ENCODE results near the gene MRPL33.
"Not testable (repeated sequence)": the region's sequence is repeated elsewhere in the genome, so short reads cannot be mapped to it uniquely, and the experiment has no call there.

MRPL33 gene

DNA sequence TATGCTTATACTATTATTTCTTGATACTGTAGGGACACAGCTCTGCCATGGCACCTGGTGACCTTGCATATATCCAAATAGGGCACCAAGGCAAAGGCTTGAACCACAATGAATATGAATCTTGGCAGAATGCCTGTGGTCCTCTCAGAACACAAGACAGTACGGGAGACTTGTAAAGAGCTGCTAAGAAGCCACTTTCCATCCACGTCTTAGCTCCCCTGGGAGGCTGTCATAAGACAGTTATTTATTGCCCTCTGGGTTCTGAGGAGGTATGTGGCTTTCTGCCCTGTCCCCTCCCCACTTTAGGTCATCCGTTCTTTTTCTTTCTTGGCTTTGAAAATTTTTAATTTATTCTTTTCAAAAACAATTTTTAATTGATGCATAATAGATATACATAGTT, 29.8 kb upstream of the MRPL33 start:
- in situ Hi-C loops (cut with MboI; ENCODE audit: low sequenced_read_pairs), result no loop called here

DNA sequence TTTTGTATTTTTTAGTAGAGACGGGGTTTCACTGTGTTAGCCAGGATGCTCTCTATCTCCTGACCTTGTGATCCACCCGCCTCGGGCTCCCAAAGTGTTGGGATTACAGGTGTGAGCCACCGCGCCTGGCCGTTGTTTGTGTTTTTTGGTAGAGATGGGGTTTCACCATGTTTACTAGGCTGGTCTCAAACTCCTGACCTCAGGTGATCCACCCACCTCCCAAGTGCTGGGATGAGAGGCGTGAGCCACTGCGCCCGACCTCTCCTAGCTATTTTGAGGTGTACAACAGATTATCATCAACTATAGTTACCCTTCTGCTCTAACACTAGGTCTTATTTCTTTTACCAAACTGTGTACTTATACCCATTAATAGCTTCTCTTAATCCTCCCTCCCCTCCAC, 28.9 kb upstream of the MRPL33 start:
- in situ Hi-C loops (cut with MboI; ENCODE audit: low sequenced_read_pairs), result no loop called here

DNA sequence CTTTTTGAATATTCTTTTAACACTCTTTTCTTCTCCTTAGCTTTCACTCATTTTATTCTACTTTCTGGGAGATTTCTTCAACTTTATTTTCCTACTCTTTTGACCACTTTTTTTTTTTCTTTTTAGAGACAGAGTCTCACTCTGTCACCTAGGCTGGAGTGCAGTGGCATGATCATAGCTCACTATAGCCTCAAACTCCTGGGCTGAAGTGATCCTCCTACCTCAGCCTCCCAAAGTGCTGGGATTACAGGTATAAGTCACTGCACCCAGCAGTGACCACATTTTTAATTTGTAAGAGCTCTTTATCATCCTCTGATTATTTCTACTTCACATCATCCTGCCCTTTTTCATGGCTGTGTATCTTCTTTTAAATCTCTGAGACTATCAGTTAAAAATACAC, 26.0 kb upstream of the MRPL33 start:
- in situ Hi-C loops (cut with MboI; ENCODE audit: low sequenced_read_pairs), result not testable (repeated sequence)

DNA sequence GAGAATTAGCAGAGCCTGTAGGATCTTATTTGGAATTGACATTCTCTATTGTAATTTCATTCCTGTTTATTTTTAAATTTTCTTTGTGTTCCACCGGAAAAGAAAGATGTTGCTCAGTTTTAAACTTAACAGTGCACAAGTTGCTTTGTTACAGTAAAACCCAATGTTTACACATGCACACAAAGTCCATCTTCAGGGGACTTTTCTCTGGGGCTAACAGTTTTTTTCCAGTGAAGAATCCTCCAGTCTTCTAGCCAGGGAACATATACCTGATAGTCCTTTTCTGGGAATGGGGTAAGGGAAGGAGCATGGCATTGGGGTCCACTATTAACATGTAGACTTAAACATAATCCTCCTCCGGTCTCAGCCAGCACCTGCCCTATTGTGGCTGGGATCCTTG, 25.2 kb upstream of the MRPL33 start:
- in situ Hi-C loops (cut with MboI; ENCODE audit: low sequenced_read_pairs), result no loop called here

DNA sequence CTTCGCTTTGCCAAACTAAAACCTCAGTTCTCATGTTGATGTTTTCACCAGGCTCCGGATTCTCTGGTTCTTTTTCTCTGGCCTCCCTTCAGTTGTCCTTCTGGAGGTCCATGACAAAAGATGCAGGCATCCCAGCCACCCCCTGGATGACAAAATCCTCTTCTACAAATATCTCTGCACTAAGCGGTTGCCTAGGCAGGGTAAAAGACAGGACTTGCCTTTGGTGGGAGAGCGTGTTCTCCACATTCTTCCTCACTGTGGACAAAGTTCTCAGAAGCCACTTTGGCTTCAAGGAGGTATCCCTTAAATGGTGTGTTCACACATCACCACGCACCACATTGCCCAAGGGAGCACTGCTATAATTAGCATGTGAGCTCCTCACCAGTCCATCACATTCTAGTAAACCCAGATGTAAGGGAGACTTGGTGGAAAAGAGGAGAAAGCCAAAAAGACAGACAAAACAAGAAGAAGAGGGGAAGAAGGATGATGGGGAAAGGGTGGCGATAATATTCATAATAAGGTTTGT, 23.6 kb upstream of the MRPL33 start:
- in situ Hi-C loops (cut with MboI; ENCODE audit: low sequenced_read_pairs), result no loop called here

DNA sequence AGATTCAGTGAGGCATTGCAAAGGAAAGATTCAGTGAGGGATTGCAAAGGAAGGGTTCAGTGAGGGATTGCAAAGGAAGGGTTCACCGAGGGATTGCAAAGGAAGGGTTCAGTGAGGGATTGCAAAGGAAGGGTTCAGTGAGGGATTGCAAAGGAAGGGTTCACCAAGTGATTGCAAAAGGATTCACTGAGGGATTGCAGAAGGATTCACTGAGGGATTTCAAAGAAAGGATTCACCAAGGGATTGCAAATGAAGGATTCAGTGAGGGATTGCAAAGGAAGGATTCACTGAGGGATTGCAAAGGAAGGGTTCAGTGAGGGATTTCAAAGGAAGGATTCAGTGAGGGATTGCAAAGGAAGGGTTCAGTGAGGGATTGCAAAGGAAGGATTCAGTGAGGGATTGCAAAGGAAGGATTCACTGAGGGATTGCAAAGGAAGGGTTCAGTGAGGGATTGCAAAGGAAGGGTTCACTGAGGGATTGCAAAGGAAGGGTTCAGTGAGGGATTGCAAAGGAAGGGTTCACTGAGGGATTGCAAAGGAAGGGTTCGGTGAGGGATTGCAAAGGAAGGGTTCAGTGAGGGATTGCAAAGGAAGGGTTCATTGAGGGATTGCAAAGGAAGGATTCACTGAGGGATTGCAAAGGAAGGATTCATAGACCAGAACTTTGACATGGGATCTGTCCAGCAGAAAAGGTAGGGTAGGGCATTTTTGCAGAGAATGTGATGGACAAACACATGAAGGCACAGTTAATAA, 22.5 kb upstream of the MRPL33 start:
- in situ Hi-C loops (cut with MboI; ENCODE audit: low sequenced_read_pairs), result not testable (repeated sequence)

DNA sequence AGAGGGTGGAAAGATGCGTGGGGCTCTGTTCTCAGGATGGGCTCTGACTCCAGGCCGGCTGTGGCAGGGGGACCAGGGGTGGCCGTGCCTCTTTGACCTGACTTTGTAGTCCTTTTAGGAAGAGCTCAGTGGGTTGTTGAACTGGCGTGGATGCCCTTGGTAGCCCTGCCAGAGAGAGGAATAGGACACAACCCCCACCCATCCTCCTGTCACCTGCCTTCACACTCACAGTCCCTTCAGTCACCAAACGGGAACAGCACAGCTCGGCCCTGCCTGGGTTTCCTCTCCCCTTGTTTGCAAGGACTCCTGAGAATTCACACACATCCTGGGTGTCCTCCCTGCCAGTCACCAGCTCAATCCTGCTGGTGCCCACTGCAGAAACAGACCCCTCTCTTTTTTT, 20.1 kb upstream of the MRPL33 start:
- in situ Hi-C loops (cut with MboI; ENCODE audit: low sequenced_read_pairs), result no loop called here

DNA sequence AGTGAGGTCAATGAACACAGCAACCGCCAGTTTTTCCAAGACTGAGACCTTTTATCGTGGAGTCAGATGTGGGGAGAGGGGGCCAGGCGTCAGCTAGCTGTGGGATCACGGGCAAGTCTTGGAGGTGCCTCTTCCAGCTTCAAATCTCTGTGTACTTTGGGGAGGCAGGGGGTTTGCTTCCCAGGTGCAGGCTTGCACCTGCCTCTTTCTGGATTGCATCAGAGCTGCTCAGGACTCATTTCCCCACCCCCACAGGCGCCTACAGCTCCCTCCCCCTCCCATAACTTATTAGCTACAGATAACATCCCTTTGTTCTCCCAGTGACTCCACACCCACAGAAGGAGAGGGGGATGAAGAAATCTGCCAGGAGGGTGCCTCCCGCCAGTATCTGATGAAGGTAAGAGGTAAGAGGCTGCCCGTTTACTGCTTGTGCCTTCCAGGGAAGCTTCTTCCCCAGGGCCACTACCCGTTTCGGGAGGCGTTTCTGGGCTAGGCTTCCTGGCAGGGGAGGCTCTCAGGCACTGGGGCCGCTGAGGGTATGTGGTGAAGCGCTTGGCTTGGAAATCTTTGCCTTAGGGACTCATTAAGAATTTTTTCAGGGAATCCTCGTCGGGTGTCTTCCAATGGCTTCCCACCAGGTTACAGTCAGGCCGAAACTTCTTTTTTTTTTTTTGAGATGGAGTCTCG, 18.8 kb upstream of the MRPL33 start:
- in situ Hi-C loops (cut with MboI; ENCODE audit: low sequenced_read_pairs), result no loop called here

DNA sequence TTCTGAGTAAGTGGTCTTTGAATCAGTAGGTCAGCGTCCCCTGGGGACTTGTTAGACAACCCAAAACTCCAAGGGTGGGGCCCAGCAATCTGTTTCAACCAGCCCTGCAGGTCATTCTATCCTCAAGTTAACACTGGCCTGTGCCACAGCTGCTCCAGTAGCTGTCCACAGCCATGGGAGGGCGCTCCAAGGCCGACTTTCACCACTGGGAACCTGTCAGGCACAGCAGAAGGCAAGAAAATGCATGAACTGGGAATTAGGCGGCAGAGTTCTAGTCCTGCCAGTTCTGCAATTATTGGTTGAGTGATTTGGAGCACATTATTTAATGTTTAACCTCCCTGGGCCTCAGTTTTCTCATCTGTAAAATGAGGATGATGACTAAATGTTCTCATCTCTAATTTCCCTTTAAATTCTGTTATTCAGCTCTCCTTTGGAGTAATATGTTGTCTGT, 17.4 kb upstream of the MRPL33 start:
- in situ Hi-C loops (cut with MboI; ENCODE audit: low sequenced_read_pairs), result no loop called here

DNA sequence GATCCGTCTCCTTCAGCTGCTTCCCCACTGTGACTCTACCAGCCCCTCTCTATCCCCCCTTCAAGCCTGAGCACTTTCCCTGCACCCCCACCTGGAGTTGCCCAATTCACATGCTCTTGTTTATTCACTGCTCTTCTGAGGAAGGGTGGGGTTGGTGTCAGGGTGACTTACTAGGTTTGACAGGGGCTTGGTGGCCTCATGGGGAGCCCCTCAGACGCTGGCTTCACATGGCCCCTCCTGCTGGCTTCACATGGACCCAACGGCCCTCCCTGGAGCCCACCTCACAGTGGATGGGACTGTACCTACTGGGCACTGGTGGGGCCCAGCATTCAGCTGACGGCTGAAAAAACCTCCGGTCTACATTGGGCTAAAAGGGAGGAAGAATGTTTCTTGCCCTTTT, 16.7 kb upstream of the MRPL33 start:
- in situ Hi-C loops (cut with MboI; ENCODE audit: low sequenced_read_pairs), result no loop called here

DNA sequence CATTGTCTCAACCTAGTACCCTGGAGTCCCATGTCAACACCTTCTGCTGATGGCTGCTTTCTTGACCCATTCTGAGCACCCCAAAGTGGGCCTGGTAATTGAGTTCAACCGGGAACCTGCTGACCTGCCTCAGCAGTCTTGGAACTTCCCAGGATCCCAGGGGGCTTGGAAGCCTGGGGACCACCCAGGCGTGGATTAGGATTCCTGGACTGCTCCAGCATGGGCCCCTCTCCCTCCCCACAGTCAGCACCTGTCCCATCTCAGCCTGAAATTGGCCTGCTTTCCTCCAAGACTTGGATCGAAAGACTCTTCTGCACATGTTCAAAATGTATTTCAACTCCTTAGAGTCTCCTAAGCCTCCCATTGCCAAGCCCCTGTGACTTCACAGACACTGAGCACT, 15.4 kb upstream of the MRPL33 start:
- in situ Hi-C loops (cut with MboI; ENCODE audit: low sequenced_read_pairs), result no loop called here

DNA sequence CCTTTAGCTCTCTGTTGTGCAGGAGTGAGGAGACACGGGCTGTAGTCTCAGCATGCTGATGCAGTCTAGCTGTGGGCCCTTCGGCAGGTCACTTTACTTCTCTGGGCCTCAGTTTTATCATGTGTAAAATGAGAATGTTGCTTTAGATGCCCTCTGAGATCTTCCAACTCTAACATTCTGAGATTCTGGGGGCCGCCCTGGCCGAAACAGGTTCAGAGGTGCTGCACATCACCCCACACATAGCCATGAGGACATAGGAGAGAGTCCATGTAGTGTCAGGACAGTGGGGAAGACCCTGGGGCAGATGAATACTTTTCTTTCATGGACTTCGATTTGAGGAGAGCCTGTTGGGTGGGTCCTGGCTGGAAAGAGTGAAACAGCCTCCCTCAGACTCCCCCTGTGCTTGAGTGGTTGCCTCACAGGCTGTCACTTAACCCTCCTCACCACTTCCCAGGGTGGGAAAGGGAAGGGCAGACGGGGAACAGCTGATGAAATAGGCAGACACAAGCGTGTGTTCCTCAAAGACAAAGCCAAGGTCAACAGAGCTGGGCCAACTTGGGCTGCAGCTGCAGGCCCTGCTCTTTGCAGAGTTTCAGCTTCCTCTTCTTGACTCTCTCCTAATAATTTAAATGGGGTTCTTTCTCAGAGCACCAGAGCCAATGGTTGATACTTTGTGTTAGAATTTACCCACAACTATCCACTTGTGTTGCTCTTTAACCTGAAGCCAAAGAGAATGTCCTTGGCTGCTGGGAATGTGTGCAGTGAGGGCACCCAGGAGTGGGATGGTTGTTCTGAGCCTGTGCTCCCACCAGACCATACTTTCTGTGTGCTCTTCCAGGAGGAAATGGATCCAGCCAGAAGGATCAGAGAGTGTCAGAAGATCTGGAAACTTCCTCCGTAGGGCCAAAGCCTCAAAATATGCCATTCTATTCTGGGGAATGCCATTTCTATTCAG, 14.7 kb upstream of the MRPL33 start:
- in situ Hi-C loops (cut with MboI; ENCODE audit: low sequenced_read_pairs), result no loop called here

DNA sequence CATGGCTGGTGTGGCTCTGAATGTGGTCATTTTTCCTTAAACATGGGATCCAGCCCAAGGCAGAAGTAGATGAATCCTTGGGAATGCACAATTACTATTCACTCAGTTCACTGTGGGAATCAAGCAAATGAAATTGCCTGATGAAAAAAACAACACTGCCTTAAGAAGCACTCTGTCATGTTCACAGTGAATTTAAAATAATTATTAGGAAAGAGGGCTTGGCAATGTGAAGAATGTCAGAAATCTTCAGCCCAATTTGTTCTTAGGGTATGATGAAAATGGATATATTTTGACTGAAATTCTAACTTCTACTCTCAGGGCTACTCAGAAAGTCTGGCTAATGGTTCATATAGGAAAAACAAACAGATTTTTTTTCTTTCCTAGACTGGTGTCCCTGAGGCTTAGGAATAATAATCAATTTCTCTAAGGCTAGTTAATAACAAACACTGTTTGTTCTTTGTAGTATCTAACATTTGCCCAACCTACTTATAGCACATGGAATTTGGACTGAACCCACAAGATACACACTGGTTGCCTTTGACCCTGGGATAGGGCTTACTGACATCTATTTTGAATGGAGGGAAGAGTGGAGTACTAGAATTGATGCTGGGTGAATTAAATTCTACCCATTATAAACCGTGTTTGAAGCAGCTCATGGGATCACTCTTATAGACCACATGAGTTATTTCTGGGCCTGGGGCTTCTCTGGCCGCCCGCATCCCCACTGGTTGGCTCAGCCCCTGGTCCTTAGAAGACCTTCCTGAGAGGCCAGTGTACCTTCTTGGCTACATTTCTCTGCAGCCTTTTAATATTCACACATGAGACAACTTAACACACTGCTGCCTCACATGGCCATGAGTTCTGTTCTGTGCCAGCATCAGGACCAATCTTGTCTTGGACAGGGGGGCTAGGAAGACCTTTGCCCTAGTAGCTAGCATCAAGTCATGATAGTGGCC, 8.3 kb upstream of the MRPL33 start:
- in situ Hi-C loops (cut with MboI; ENCODE audit: low sequenced_read_pairs), result no loop called here

DNA sequence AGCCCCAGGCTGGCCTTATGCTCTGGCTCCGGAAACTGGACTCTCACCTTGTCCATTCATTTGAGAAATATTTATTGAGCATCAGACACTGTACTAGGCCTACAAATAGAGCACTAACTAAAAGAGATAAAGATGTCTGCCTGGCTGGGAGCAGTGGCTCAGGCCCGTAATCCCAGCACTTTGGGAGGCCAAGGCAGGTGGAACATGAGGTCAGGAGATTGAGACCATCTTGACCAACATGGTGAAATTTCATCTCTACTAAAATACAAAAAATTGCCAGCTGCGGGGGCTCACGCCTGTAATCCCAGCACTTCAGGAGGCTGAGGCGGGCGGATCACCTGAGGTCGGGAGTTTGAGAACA, 7.6 kb upstream of the MRPL33 start:
- in situ Hi-C loops (cut with MboI; ENCODE audit: low sequenced_read_pairs), result no loop called here

DNA sequence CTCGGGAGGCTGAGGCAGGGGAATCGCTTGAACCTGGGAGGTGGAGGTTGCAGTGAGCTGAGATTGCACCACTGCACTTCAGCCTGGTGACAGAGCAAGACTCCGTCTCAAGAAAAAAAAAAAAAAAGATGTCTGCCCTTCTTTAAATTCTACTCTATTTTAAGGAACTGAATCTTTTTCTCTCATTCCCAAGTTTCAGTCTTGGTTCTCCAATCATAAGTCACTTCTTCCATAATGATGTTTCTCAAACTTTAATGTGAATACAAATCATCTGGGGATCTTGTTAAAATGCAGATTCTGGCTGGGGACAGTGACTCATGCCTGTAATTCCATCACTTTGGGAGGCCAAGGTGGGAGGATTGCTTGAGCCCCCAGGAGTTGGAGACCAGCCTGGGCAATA, 7.0 kb upstream of the MRPL33 start:
- in situ Hi-C loops (cut with MboI; ENCODE audit: low sequenced_read_pairs), result not testable (repeated sequence)

DNA sequence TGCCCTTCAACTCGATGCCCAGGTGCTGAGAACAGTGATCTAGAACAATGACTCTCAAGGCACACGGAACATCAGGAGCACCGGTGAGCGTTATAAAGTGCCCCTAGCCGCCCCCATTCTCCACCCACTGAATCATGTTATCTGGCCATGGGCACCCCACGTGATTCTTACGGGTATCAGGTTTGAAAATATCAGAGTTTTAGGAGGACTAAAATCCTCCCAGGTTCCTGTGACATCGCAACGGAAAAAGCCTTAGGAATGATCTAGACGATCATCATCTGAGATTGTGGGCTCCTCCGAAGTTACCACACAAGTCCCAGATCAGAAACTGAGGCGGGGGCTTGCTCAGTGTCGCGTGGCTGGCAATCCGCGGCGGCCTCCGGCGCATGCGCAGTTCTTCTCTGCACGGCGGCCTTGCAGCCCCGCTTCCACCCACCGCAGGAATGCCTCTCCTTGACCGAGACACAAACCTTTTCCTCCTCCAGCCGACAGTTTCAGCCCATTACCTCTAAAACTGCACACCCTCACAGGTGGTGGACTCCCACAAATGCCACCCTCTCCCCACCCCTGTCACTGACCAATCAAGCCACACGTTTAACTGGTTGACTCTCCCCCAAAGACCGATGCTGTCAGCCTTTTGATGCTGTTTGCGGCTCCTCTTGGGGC, 5.8 kb upstream of the MRPL33 start:
- in situ Hi-C loops (cut with MboI; ENCODE audit: low sequenced_read_pairs), result no loop called here

DNA sequence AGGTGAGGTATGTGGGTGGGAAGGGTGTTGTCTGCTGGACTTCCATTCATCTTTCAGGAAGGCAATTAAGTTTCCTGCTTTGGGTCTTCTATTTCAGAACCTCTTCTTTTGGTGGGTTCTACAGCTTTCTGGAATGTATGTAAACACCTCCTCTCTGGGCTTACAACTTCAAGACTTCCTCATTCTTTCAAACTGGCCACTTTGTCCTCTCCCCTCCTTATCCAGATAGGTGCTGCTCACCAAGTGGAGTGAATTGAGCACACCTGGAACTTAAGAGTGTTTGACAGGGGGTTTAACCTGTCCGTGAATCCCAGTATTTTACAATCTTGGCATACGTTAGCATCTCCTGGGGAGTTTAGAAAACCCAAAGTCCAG, 5.2 kb upstream of the MRPL33 start:
- in situ Hi-C loops (cut with MboI; ENCODE audit: low sequenced_read_pairs), result no loop called here

DNA sequence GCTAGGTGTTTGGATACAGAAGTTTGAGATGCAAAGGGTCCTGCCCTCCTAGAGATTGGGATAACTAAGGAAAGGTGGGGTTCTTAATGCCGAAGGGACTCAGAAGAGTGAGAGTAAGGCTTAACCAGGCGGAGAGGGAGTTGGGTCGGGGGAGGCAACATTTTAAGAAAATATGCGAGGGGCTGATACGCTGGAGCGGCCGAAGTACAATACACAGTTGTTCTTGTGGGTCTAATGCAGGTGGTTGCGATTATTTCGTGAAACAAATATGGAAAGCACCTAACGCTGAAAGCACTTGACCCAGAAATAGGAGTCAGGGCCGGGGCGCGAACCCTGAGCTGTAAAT, 344 bp upstream of the MRPL33 start:
- in situ Hi-C loops (cut with MboI; ENCODE audit: low sequenced_read_pairs), result no loop called here

DNA sequence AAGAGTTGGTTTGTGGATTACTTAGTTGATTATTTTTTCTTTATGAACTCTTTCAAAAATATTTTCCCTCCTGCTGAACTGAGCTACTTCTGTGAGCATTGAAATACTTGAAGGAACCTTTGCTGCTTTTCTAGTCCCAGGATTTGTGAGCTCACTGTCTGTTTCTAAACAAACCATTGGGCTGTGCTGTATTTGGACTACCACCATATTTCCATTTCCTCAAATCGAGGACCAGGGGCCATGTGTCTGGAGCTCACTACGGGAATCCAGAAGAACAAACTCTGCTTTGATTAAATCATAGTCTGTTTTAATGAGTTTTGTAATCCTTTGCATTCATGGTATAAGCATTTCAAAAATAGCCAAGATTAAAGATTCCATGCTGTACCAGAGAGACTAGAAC, 1.3 kb downstream of the MRPL33 start:
- in situ Hi-C loops (cut with MboI; ENCODE audit: low sequenced_read_pairs), result no loop called here

DNA sequence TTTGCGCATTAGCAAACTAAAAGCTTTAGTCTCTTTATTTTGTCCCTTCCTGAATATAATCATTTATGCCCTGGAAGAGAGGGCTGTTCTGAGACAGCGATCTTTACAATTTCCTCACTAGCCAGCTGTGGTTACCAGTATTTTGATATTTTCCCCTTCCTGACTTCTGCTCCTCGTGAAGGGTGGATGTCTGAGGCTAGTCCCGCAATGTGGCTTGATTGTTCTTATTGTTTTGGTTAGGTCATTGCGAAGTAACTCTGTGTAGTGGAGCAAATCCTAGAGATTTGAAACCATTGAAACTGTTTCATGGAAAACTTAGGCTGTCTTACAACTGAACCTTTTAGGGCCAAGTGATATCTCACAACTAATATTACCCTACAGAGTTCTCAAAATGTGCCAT, 2.4 kb downstream of the MRPL33 start:
- in situ Hi-C loops (cut with MboI; ENCODE audit: low sequenced_read_pairs), result no loop called here
